Measurements from ENCODE around the gene TCP10L.
"Not testable (repeated sequence)": the region's sequence is repeated elsewhere in the genome, so short reads cannot be mapped to it uniquely, and the experiment has no call there.

TCP10L gene

GRCh38 chr21:32585970-32586369 lies 647 bp upstream of the TCP10L start:
- DNase-seq, result no peak

DNA sequence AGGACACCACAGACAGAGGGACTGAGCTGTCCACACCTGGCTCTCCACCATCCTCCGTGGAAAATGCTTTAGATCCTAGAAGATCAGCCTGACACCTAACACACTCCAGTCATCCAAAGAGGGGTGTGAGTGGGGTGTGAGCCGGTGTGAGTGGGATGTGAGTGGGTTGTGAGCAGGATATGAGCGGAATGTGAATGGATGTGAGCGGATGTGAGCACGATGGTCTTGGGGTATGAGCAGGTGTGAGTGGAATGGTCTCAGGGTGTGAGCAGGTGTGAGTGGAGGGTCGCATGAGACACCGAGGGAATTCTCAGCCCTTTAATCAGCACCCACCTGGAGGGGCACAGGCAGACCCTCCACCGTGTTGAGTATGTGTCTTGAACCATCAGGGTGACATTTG lies 851 bp downstream of the TCP10L start:
- DNase-seq, result no peak

DNA sequence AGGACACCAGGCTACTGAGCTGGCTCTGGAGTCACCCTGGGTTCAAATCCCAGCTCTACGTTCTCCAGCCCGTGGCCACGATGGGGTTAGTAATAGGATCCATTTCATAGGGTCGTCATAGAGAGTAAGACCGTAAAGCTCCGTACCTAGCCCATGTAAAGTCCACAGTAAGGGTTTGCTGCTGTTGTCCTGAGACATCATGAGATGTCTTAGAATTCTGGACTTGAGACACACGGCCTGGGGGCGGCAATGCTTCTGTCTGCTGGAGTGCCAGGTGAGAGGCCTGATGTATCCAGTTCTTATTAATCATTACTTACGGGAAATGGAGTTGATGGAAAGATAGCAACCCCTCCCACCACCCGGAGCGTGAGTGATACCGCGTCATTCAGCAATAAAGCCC lies 3.6 kb downstream of the TCP10L start:
- DNase-seq, result no peak

DNA sequence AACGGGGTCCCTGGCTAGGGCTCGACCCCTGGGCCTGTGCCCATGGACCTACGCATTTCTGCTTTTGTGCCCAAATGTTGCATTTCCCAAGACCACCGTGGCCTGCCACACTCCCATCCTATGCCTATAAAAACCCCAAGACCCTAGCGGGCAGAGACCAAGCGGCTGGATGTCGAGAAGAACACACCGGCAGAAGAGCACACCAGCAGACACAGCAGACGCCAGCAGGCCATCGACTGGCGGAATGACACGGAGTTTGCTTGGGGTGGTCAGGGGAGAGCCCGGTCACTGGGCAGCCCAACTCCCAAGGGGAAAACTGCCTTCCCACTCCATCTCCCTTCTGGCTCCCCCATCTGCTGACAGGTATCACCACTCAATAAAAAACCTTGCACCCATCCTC lies 4.4 kb downstream of the TCP10L start:
- no peak for DNase-seq

DNA sequence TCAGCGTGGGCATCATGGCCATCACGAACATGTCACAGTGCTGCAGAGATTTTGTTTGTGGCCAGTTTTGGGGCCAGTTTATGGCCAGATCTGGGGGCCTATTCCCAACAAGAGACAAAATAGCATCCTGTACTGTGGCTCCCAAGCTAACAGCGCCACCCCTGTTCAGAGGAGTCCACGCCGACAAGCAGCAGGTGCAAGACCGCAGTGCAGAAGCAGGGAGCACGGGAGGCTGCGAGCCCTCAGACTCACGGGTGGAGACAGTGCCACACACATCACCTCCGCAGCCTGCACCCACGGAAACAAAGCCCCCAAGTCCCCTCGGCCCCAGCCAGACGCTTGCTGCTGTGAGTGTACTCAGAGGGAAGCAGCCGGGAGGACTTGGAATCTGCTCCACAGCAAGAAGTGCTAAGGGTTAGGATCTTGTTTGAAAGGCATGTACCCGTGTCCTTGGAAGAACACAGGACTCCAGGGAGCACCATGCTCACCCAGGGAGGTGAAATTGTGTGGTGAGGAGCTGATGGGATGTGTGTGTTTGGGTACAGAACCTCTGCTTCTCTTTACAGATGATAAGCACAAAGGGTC lies 7.1 kb downstream of the TCP10L start:
- no peak for DNase-seq

DNA sequence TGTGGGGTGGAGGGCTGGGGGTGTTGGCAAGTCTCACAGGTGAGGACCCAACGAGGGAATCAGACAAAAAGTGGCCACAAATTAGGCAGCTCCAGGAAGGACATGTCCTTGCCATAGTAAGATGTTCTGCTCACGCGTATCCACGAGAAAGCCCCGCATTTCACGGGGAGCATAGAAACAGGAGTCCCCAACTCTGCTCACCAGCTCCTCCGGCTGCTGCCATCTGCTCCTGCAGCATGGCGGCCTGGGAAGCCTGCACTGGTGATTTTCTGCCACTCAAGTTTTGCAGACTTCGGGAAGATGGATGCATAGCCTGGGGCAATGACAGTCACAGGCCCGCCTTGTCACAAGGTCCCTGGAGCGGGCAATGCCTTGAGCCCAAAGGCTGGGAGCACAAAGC lies 9.3 kb downstream of the TCP10L start:
- no peak for DNase-seq

- no peak for DNase-seq
Observed at GRCh38 chr21:32574946-32575925, 10.1 kb downstream of the TCP10L start.

DNA sequence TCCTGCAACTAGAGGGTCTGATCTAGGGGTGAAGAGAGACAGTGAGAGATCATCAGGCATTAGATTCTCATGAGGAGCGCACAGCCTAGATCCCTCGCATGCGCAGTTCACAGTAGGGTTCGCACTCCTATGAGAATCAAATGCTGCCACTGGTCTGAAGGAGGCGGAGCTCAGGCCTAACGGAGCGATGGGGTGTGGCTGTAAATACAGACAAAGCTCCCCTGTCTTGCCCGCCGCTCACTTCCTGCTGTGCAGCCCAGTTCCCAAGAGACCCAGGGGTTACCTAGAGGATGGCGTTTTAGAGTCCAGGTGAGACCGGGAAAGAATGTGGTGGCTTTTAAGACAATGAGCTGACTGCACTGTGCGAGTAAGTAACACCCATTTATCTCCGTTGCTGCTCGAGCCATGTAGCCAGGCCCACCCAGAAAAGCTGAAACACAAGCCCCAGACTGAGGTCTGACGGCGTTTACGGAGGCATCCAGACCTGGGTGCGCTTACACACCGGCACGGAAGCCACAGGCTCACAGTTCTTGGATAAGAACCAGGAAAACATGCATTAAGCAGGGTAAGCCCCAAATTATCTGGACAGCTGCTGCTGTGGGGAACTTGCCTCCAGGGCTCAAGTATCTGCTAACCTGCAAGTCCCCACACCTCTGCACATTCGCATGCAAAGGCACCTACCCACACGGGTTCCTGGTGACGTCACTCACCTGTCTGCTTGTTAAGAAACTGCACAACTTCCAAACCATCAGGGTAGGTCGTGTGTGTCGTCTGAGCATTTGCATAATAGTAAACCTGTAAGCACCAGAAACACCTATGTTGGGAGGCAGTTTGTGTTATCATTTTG lies 12.5 kb downstream of the TCP10L start:
- DNase-seq, result no peak

- no peak for DNase-seq
Observed at GRCh38 chr21:32570456-32570855, 14.9 kb downstream of the TCP10L start.

- peak; percentile 46 for DNase-seq
Observed at GRCh38 chr21:32569261-32570230, 15.8 kb downstream of the TCP10L start.

DNA sequence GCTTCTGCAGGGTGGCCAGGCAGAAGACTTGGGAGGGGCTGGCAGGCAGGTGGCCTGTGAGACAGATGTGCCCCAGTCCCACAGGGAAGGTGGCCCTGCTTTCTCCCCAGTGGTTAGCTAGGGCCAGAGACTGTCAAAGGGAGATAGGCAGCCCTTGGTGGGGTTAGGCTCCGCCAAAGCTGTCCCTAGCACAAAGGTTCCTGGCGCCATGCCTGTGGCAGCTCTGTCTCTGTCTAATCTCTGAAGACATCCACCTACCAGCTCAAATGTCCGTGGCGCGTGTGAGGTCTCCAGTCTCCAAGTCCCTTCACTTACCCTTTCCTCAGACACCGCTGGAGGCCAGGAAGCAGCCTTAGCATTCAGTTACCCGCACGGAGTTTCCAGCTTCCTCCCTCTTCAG lies 17.7 kb downstream of the TCP10L start:
- DNase-seq, result no peak

DNA sequence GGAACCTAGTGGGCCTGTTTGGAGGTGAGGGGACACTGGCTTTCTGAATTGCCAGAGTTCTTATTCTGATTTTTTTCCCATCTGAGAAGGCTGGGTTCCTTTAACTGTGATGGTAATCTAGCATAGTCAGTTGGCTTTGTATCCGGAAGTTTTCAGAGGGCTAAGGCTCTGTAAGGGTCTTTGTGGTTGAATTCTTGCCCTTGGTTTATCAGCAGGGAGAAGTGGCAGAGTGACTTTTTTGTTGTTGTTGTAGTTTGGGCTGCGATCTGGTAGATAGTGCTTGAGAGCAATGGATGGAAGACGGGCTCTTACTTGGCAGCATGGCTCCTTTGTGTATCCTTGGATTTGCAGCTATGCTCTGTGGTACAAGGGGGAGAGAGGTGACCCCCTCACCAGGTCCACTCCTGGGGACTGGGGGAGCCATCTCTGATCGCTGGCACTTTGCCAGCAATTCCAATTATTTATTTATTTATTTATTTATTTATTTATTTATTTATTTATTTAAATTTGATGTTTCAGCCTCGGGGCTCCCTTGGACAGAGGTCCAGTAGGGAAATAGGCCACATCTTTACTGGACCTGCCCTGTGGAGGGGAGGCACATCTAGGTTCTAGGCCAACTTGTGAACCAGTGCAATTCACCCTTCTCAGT lies 18.5 kb downstream of the TCP10L start:
- DNase-seq, result no peak

DNA sequence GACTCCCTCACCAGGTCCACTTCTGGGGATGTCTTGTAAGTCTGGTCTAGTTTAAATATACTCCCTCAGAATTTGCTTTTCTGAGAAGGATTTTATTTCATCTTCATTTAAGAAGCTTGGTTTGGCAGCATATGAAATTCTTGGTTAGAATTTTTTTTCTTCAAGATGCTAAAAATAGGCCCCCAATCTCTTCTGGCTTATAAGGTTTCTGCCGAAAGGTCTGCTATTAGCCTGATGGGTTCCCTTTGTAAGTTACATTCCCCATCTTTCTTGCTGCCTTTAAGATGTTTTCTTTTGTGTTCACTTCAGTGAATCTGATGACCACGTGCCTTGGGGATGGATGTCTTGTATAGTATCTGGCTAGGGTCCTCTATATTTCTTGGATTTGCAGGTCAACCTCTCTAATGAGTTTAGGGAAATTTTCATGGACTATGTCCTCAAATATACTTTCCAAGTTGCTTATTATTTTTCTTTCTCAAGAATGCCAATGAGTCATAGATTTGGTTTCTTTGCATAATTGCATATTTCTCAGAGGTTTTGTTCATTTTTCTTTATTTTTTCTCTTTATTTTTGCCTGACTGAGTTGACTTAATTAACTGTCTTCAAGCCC lies 19.4 kb downstream of the TCP10L start:
- DNase-seq, result no peak

- DNase-seq, result no peak
Observed at GRCh38 chr21:32562915-32563314, 22.4 kb downstream of the TCP10L start.

- DNase-seq, result no peak
Observed at GRCh38 chr21:32562426-32562825, 22.9 kb downstream of the TCP10L start.

DNA sequence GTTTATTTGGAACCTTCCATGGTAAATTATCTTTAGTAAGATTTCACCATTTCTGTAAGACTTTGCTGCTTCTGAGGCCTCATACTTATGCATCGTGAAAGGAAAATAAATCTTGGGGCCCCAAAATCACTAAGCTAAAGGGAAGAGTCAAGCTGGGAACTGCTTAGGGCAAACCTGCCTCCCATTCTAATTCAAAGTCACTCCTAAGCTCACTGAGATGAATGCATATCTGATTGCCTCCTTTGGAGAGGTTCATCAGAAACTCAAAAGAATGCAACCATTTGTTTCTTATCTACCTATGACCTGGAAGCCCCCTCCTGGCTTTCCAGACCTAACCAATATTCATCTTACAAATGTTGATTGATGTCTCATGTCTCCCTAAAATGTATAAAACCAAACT lies 23.8 kb downstream of the TCP10L start:
- not testable (repeated sequence) for DNase-seq

- no peak for DNase-seq
Observed at GRCh38 chr21:32560896-32561295, 24.4 kb downstream of the TCP10L start.

DNA sequence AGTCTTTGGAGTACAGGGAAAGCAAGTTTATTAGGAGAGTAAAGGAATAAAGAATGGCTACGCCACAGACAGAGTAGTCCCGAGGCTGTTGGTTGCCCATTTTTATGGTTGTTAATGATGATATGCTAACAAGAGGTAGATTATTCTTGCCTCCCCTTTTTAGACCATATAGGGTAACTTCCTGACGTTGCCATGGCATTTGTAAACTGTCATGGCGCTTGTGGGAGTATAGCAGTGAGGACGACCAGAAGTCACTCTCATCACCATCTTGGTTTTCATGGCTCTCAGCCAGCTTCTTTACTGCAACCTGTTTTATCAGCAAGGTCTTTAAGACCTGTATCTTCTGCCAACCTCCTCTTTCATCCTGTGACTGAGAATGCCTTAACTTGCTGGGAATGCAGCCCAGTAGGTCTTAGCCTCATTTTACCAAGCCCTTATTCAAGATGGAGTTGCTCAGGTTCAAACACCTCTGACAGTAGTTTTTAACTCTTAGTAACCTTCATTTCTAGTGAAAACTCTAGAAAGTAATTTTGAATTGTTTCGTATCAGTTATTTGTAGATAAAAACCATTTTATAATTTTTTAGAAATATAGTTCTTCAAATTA lies 26.2 kb downstream of the TCP10L start:
- DNase-seq, result no peak

DNA sequence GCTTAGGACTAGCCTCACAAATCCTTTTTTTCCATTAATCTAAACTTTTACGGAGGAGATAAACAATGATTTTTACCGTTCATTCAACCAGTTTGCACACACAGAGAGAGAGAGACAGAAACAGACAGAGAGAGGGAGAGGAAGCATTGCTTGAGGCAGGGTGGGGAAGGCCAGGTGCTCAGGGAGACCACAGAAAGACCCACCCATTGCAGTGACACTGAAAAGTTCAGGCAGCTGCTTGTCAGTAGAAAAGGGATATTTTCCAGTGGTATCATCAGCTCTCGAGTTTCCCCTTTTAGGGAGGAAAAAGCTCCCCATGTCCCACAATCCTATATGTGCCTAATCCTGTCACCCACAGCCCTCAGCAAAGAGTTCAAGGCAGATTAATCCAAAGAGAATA lies 27.2 kb downstream of the TCP10L start:
- no peak for DNase-seq

DNA sequence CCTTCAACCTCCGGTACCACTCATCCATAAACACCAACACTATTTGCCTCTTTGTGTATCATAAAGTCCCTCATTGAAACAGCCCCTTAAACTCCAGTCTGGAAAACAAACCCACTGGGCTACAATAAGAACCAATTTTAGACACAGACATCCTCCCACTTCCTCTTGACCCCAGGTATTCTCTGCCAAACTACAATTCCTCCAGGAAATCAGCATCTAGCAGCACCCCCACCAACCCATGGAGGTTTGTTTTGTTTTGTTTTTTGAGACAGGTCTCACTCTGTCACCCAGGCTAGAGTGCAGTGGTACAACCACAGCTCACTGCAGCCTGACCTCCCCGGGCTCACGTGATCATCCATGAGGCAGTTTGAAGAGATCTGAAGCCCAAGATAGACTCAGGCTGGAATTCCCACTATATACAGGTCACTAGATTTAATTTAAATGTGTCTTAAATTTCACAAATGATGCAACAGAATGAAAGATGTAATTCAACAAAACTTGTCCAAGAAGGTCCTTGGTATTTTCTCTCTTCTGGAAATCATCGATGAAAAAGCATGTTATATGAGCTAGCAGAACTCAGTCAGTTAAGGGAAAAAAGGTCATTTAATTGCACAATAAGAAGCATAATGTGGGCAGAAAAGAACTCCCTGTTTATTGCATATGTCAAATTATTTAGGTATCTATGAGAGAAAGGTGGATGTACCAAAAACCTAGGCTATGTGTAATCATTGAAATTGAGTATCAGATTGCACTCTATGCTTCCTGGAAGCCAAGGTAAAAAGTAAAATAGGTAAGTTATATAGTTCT lies 30.3 kb downstream of the TCP10L start:
- DNase-seq, result no peak
